ENCODE results near the gene SARM1.
"Not testable (repeated sequence)": the region's sequence is repeated elsewhere in the genome, so short reads cannot be mapped to it uniquely, and the experiment has no call there.

DNA sequence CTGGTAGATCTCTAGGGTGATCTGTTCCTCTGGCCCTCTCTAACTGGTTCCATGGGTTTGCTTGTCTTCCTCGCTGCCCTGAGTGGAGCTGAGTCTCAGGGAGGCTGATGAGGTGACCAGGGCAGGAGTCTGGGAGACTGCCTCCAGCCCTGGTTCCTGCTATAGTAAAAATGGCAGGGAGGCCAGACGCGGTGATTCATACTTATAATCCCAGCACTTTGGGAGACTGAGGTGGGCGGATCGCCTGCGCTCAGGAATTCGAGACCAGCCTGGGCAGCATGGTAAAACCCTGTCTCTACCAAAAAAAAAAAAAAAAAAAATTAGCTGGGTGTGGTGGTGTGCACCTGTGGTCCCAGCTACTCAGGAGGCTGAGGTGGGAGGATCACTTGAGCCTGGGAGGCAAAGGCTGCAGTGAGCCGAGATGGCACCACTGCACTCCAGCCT lies 32.7 kb upstream of the SARM1 start:
- not testable (repeated sequence) for TF ChIP-seq HDAC2 (IDR thresholded peaks at IDR 0.05; ENCODE audit: borderline replicate concordance in 1 of 2, low read depth in 2 of 2, low read length in 2 of 2); CREB1 (IDR thresholded peaks at IDR 0.05); CHD2 (IDR thresholded peaks at IDR 0.05; ENCODE audit: low read length); POLR2AphosphoS5 (IDR thresholded peaks at IDR 0.05; ENCODE audit: low read depth, low read length); MAFK (IDR thresholded peaks at IDR 0.05; ENCODE audit: low read depth, low read length); EP300 (IDR thresholded peaks at IDR 0.05; ENCODE audit: borderline replicate concordance in 1 of 2, low read depth in 2 of 2, low read length in 2 of 2); GTF2F1 (IDR thresholded peaks at IDR 0.05; ENCODE audit: borderline replicate concordance, low read depth, low read length); CHD1 (IDR thresholded peaks at IDR 0.05; ENCODE audit: low read depth, low read length); SUZ12 (IDR thresholded peaks at IDR 0.05; ENCODE audit: low read length); TEAD4 (IDR thresholded peaks at IDR 0.05; ENCODE audit: low read depth, low read length); POLR2A (IDR thresholded peaks at IDR 0.05; ENCODE audit: control extremely low read depth in 1 of 2, low read depth in 2 of 2, low read length in 2 of 2)
- TF ChIP-seq, protein P1, sequence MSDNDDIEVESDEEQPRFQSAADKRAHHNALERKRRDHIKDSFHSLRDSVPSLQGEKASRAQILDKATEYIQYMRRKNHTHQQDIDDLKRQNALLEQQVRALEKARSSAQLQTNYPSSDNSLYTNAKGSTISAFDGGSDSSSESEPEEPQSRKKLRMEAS (IDR thresholded peaks at IDR 0.05) = not testable (repeated sequence)
- TF ChIP-seq, protein P2, sequence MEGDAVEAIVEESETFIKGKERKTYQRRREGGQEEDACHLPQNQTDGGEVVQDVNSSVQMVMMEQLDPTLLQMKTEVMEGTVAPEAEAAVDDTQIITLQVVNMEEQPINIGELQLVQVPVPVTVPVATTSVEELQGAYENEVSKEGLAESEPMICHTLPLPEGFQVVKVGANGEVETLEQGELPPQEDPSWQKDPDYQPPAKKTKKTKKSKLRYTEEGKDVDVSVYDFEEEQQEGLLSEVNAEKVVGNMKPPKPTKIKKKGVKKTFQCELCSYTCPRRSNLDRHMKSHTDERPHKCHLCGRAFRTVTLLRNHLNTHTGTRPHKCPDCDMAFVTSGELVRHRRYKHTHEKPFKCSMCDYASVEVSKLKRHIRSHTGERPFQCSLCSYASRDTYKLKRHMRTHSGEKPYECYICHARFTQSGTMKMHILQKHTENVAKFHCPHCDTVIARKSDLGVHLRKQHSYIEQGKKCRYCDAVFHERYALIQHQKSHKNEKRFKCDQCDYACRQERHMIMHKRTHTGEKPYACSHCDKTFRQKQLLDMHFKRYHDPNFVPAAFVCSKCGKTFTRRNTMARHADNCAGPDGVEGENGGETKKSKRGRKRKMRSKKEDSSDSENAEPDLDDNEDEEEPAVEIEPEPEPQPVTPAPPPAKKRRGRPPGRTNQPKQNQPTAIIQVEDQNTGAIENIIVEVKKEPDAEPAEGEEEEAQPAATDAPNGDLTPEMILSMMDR (IDR thresholded peaks at IDR 0.05; ENCODE audit: control extremely low read depth in 1 of 3, insufficient read depth in 1 of 3, low read depth in 1 of 3, low read length in 3 of 3) = not testable (repeated sequence)
- TF ChIP-seq, protein P3, sequence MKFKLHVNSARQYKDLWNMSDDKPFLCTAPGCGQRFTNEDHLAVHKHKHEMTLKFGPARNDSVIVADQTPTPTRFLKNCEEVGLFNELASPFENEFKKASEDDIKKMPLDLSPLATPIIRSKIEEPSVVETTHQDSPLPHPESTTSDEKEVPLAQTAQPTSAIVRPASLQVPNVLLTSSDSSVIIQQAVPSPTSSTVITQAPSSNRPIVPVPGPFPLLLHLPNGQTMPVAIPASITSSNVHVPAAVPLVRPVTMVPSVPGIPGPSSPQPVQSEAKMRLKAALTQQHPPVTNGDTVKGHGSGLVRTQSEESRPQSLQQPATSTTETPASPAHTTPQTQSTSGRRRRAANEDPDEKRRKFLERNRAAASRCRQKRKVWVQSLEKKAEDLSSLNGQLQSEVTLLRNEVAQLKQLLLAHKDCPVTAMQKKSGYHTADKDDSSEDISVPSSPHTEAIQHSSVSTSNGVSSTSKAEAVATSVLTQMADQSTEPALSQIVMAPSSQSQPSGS (IDR thresholded peaks at IDR 0.05; ENCODE audit: low read length) = not testable (repeated sequence)

All from H1 (cell line).